ENCODE results near the gene KRTAP20-2. TPM values are rescaled to one million over a fixed set of nuclear protein-coding genes. Genes with fewer than 3 reads are reported as not detected.

Gene KRTAP20-2
- total RNA-seq, 3 donors from 2014 or later = not detected

GRCh38 chr21:30620522-30620921, 14.5 kb upstream of the KRTAP20-2 start, which contains the start of gene KRTAP20-4:
TSS of gene KRTAP20-4 (plus strand) at chr21:30620627.
- TF ChIP-seq CTCF (IDR thresholded peaks at IDR 0.05) = no peak
- intact Hi-C loops (cut with DNase I, micrococcal nuclease) = no loop called here
- Histone ChIP-seq H3K4me3 (no peak within 1 kb of the TSS), H3K9me3 (peaks cover 53% of the 10 kb centered on the region), H3K4me1 (ENCODE audit: low read depth) (no peaks in the 10 kb centered on the region), H3K36me3 (ENCODE audit: low read depth) (no peaks in the 10 kb centered on the region)
- ATAC-seq (no peak), DNase-seq (no peak)

GRCh38 chr21:30623362-30623761, 11.6 kb upstream of the KRTAP20-2 start:
- DNase-seq (no peak), ATAC-seq (no peak)
- Histone ChIP-seq H3K4me1 (ENCODE audit: low read depth) (no peaks in the 10 kb centered on the region), H3K4me3 (no peak overlapping the region), H3K9me3 (peaks cover 62% of the 10 kb centered on the region), H3K36me3 (ENCODE audit: low read depth) (no peaks in the 10 kb centered on the region)
- TF ChIP-seq CTCF (IDR thresholded peaks at IDR 0.05) = no peak
- intact Hi-C loops (cut with DNase I, micrococcal nuclease) = no loop called here

GRCh38 chr21:30625449-30626165, 9.4 kb upstream of the KRTAP20-2 start:
- Histone ChIP-seq H3K4me1 (ENCODE audit: low read depth) (no peaks in the 10 kb centered on the region), H3K4me3 (no peak overlapping the region), H3K9me3 (peaks cover 73% of the 10 kb centered on the region), H3K36me3 (ENCODE audit: low read depth) (no peaks in the 10 kb centered on the region)
- intact Hi-C loops (cut with DNase I, micrococcal nuclease) = no loop called here
- DNase-seq (no peak), ATAC-seq (no peak)
- no peak for TF ChIP-seq CTCF (IDR thresholded peaks at IDR 0.05)

- no peaks in the 10 kb centered on the region for H3K4me1 ChIP-seq (ENCODE audit: low read depth)
- ATAC-seq = no peak
- peaks cover 73% of the 10 kb centered on the region for H3K9me3 ChIP-seq
- intact Hi-C loops (cut with DNase I, micrococcal nuclease) = no loop called here
- no peak overlapping the region for H3K4me3 ChIP-seq
- no peak for TF ChIP-seq CTCF (IDR thresholded peaks at IDR 0.05)
- no peaks in the 10 kb centered on the region for H3K36me3 ChIP-seq (ENCODE audit: low read depth)
- DNase-seq = no peak
These were observed 6.9 kb upstream of the KRTAP20-2 start for GRCh38 chr21:30628109-30628508.

- H3K4me1 ChIP-seq (ENCODE audit: low read depth) = no peaks in the 10 kb centered on the region
- no peaks in the 10 kb centered on the region for H3K36me3 ChIP-seq (ENCODE audit: low read depth)
- H3K4me3 ChIP-seq = no peak overlapping the region
- ATAC-seq (no peak), DNase-seq (no peak)
- intact Hi-C loops (cut with DNase I, micrococcal nuclease) = no loop called here
- no peak for TF ChIP-seq CTCF (IDR thresholded peaks at IDR 0.05)
- H3K9me3 ChIP-seq = peaks cover 75% of the 10 kb centered on the region
These were observed 5.8 kb upstream of the KRTAP20-2 start for GRCh38 chr21:30629200-30629599.
